Endothelial cell of umbilical vein (primary cell): ENCODE results near the gene STXBP5. TPM values are rescaled to one million over a fixed set of nuclear protein-coding genes. Genes with fewer than 3 reads are reported as not detected.

Experiments used
- BruUV-seq: library from RNA; stranded (reverse); fragments of 400-500 nt; replicated peaks from 2 replicates; lab custom pipeline; 2021; lab: Mats Ljungman, UMichigan
- CTCF ChIA-PET: fragments of 300-600, 350-600 bp; sonication (Branson Sonifier 250); formaldehyde crosslinking; loops from one replicate; lab custom pipeline; 2021; ENCODE audit warnings: antibody characterized with exemption, inconsistent platforms; lab: Charles Lee
- POLR2A ChIA-PET: fragments of 300-600, 350-600 bp; sonication (Branson Sonifier 250); formaldehyde crosslinking; loops from one replicate; lab custom pipeline; 2021; ENCODE audit warnings: antibody characterized with exemption, inconsistent platforms; lab: Charles Lee
- DNase-seq: peaks from one replicate; pipeline ENCODE4 v3.0.0-alpha.2; 2011; ENCODE audit warnings: low read depth, low spot score
- FAIRE-seq: peaks from 2 replicates; lab custom pipeline; 2011; peaks lifted over from hg19 to GRCh38; lab: Jason Lieb, UNC
- H2AFZ ChIP-seq: 2 replicates; pipeline ENCODE4 v1.6.0; 2012; ENCODE audit warnings: low read depth, low read length, control low read depth, inconsistent platforms
- H3K27ac ChIP-seq: 2 replicates; pipeline ENCODE4 v1.5.1; 2011; ENCODE audit warnings: low read depth, mild to moderate bottlenecking, control low read depth, low read length, moderate library complexity; ENCODE audit not compliant: insufficient read depth
- H3K27me3 ChIP-seq, 2 experiments: 2 replicates each; pipeline versions ENCODE4 v1.6.0 to v1.6.1; 2011; ENCODE audit warnings: low read length in 2 of 2, mixed read lengths in 1 of 2; ENCODE audit not compliant: control insufficient read depth in 2 of 2, insufficient read depth in 2 of 2
- H3K36me3 ChIP-seq, 2 experiments: 2 replicates in 1 of 2; 3 replicates in 1 of 2; pipeline ENCODE4 v1.5.1; 2011; ENCODE audit warnings: low read length in 2 of 2, mild to moderate bottlenecking in 1 of 2, moderate library complexity in 1 of 2; ENCODE audit not compliant: control insufficient read depth in 2 of 2, insufficient read depth in 2 of 2; ENCODE audit errors: extremely low read depth in 1 of 2
- H3K4me1 ChIP-seq: 3 replicates; pipeline ENCODE4 v1.5.1; 2011; ENCODE audit warnings: mild to moderate bottlenecking, low read length; ENCODE audit not compliant: control insufficient read depth, insufficient read depth; ENCODE audit errors: extremely low read depth
- H3K4me2 ChIP-seq: 2 replicates; pipeline ENCODE4 v1.6.1; 2011; ENCODE audit warnings: low read length, control low read depth, mixed read lengths; ENCODE audit not compliant: insufficient read depth
- H3K4me3 ChIP-seq, 3 experiments: fragments of 200-600 bp in 1 of 3; sonication (generic), shearing (Covaris generic) in 1 of 3; replicated peaks in 1 of 3; 2 replicates each; pipeline ENCODE4 v1.5.1; 2011 to 2016; ENCODE audit warnings: control low read depth in 3 of 3, low read length in 3 of 3, mild to moderate bottlenecking in 2 of 3, inconsistent platforms in 1 of 3, low read depth in 1 of 3, moderate library complexity in 1 of 3; ENCODE audit not compliant: insufficient read depth in 1 of 3
- H3K79me2 ChIP-seq: 2 replicates; pipeline ENCODE4 v1.6.0; 2012; ENCODE audit warnings: low read length, inconsistent platforms; ENCODE audit not compliant: control insufficient read depth, insufficient read depth
- H3K9ac ChIP-seq: replicated peaks from 2 replicates; pipeline ENCODE3; 2011; ENCODE audit warnings: low read length, control low read depth; ENCODE audit not compliant: insufficient read depth; ENCODE audit errors: extremely low read depth
- H3K9me1 ChIP-seq: replicated peaks from 3 replicates; pipeline ENCODE4 v1.6.0; 2011; ENCODE audit warnings: mild to moderate bottlenecking, low read length; ENCODE audit not compliant: control insufficient read depth, insufficient read depth; ENCODE audit errors: extremely low read depth
- H3K9me3 ChIP-seq: replicated peaks from 2 replicates; pipeline ENCODE4 v1.5.1; 2012; ENCODE audit warnings: low read length, inconsistent platforms; ENCODE audit not compliant: control insufficient read depth, insufficient read depth
- H4K20me1 ChIP-seq: replicated peaks from 2 replicates; pipeline ENCODE3; 2011; ENCODE audit warnings: mild to moderate bottlenecking, low read length; ENCODE audit not compliant: control insufficient read depth, insufficient read depth; ENCODE audit errors: extremely low read depth
- CTCF ChIP-seq, 2 donors: IDR thresholded peaks; 1 replicate in 1 of 2; 2 replicates in 1 of 2; pipeline ENCODE4 v1.5.1; 2011; ENCODE audit warnings: low read length in 2 of 2, mild to moderate bottlenecking in 2 of 2, moderate library complexity in 2 of 2, control low read depth in 1 of 2, inconsistent platforms in 1 of 2, low read depth in 1 of 2; ENCODE audit not compliant: insufficient read depth in 1 of 2; ENCODE audit errors: extremely low read depth in 1 of 2
- EZH2 ChIP-seq: IDR thresholded peaks from 2 replicates; pipeline ENCODE4 v1.6.1; 2012; ENCODE audit warnings: borderline replicate concordance, low read depth, mild to moderate bottlenecking, moderate library complexity, low read length, inconsistent platforms; ENCODE audit not compliant: severe bottlenecking
- FOS ChIP-seq: IDR thresholded peaks from 2 replicates; pipeline ENCODE4 v1.6.1; 2011; ENCODE audit warnings: mild to moderate bottlenecking, low read length, moderate library complexity, borderline replicate concordance; ENCODE audit not compliant: insufficient read depth
- GATA2 ChIP-seq: IDR thresholded peaks from 2 replicates; pipeline ENCODE4 v1.7.0; 2011; ENCODE audit warnings: low read depth, mild to moderate bottlenecking, moderate library complexity, mixed read lengths, low read length; ENCODE audit not compliant: insufficient read length, insufficient read depth
- JUN ChIP-seq: IDR thresholded peaks from 2 replicates; pipeline ENCODE4 v1.6.1; 2011; ENCODE audit warnings: borderline replicate concordance, low read depth; ENCODE audit not compliant: insufficient read length, insufficient read depth
- MYC ChIP-seq: IDR thresholded peaks from one replicate; pipeline ENCODE4 v1.6.1; 2011; ENCODE audit warnings: mild to moderate bottlenecking, low read depth, low read length
- POLR2A ChIP-seq: IDR thresholded peaks from 2 replicates; pipeline ENCODE4 v1.6.1; 2012; ENCODE audit warnings: low read depth, mild to moderate bottlenecking, control low read depth, low read length
- POLR2AphosphoS5 ChIP-seq: IDR thresholded peaks from 2 replicates; pipeline ENCODE4 v1.6.1; 2012; ENCODE audit warnings: low read depth, mild to moderate bottlenecking, control low read depth, low read length, moderate library complexity; ENCODE audit not compliant: insufficient read depth
- dilution Hi-C: fragments of 300-500 bp; cut with MboI; formaldehyde crosslinking; loops from one replicate; pipeline ENCODE4 v1.15.0; 2019; ENCODE audit warnings: low sequenced_read_pairs; ENCODE audit not compliant: extremely low pct_ligation_motif_present
- intact Hi-C: fragments of 100-400 bp; cut with micrococcal nuclease; formaldehyde crosslinking; loops from one replicate; pipeline ENCODE4 v1.10.0; 2022
- polyA plus RNA-seq, 4 experiments: library from polyadenylated mRNA; depleted of rRNA in 3 of 4; stranded (reverse) in 3 of 4; unstranded in 1 of 4; fragments of >200 nt; gene quantifications; 2 replicates each; pipeline versions ENCODE4 v1.2.1 to v1.2.3, GENCODE V29; 2011 to 2012; ENCODE audit warnings: missing spikeins in 1 of 4
- total RNA-seq: library from RNA; stranded (reverse); gene quantifications from 2 replicates; pipeline ENCODE4 v1.2.3, GENCODE V29; 2021
- TF ChIP-seq, protein P1 (sequence below): IDR thresholded peaks from 2 replicates; pipeline ENCODE4 v1.6.1; 2011; ENCODE audit not compliant: insufficient read depth, insufficient read length

The STXBP5 gene
- total and polyA plus RNA-seq, 2 donors (not counting 3 experiments of a cell fraction or from before 2014, with no cell fraction given): 7.1 to 21.8 TPM

DNA sequence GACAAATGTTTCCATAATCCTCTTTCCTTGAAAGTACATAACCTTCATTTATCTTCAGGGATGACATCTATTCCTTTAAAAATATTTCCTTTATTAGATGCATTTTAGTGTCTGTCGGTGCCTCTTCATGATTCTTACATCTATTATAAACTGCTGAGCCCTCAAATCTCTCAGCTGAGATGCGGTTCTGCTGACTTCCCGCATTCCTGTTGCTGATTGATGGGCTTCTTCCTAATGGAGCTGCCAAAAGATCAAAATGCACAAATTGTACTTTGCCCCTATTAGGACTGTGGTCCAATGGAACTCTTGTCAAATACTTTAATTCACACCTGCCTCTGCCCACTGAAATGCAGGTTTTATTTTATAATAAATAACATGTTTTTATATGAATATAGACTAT is 225.6 kb downstream of the STXBP5 start:
- DNase-seq (no peak), FAIRE-seq (no peak)
- Histone ChIP-seq H3K9me1 (no peaks in the 10 kb centered on the region), H4K20me1 (no peaks in the 10 kb centered on the region), H3K4me2 (no peak overlapping the region), H3K4me1 (no peaks in the 10 kb centered on the region), H3K79me2 (no peaks in the 10 kb centered on the region), H2AFZ (no peak overlapping the region), H3K9ac (no peak overlapping the region), H3K4me3 (no peak overlapping the region), H3K9me3 (no peaks in the 10 kb centered on the region), H3K36me3 (no peaks in the 10 kb centered on the region), H3K27me3 (no peaks in the 10 kb centered on the region), H3K27ac (no peak overlapping the region)
- dilution Hi-C loops: no loop called here
- no TSS peak for BruUV-seq
- TF ChIP-seq, protein P1, sequence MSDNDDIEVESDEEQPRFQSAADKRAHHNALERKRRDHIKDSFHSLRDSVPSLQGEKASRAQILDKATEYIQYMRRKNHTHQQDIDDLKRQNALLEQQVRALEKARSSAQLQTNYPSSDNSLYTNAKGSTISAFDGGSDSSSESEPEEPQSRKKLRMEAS: no peak
- no peak for TF ChIP-seq POLR2AphosphoS5
- TF ChIP-seq CTCF (IDR thresholded peaks at IDR 0.05; ENCODE audit: extremely low read depth in 1 of 2, insufficient read depth in 1 of 2, low read depth in 1 of 2, low read length in 2 of 2): no peak
- no peak for TF ChIP-seq GATA2
- no peak for TF ChIP-seq JUN
- no peak for TF ChIP-seq FOS
- TF ChIP-seq POLR2A: no peak
- TF ChIP-seq MYC: no peak
- TF ChIP-seq EZH2: no peak
- POLR2A ChIA-PET: no interaction called here
- intact Hi-C loops: no loop called here
- CTCF ChIA-PET: interaction anchor here (0.6 kb wide), 1 partner anchor 14 kb away, joined by 3 read pairs; no protein-coding TSS in a partner anchor
